HG03558 (cell line): ENCODE data around the gene ARSG.
"Not testable (repeated sequence)": the region's sequence is repeated elsewhere in the genome, so short reads cannot be mapped to it uniquely, and the experiment has no call there.

Experiments
- ATAC-seq: cut with Tn5 transposase; IDR thresholded peaks from one replicate; pipeline ENCODE4 v1.9.1; 2021; ENCODE audit warnings: moderate number of reproducible peaks; ENCODE audit not compliant: unreplicated experiment; ENCODE audit errors: extremely low read depth

ARSG gene

DNA sequence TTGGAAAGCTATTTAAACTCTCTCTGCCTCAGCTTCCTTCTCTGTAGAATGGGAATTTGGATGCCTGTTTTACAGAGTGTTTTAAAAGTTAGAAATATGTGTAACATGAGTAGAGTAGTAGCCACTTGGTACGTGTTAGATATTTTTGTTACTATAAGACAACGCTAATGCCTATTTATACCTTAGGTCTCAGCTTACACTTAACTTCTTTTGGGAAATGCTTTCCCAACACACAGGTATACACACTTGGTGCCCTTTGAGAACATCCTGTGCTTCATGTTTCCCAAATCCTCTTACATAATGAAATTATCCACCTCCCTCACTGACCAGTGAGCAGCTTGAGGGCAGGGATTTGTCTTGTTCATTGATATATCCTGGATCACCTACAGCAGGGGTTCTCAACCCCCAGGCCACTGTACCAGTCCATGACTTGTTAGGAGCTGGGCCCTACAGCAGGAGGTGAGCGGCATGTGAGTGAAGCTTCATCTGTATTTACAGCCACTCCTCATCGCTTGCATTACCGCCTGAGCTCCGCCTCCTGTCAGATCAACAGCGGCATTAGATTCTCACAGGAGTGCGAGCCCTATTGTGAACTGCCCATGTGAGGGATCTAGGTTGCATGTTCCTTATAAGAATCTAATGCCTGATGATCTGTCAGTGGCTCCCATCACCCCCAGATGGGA lies 33.5 kb downstream of the ARSG start:
- ATAC-seq: no peak

DNA sequence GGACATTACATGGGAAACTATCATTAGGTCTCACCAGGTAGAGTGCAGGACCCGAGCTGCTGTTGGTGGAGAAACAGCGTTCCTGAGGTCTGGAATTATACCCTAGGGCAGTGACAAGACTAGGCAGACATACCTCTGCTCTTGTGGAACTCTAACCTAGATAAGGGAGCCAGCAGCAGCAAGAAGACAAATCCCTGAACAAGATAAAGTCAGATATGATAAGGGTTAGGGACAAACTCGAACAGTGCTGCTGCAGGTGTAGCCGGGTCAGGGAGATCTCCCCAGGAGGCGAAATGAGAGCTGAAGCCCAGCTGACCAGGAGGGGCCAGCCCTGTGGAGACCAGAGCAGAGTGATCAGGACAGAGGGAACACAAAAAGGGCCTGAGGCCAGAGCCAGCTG lies 34.7 kb downstream of the ARSG start:
- no peak for ATAC-seq

DNA sequence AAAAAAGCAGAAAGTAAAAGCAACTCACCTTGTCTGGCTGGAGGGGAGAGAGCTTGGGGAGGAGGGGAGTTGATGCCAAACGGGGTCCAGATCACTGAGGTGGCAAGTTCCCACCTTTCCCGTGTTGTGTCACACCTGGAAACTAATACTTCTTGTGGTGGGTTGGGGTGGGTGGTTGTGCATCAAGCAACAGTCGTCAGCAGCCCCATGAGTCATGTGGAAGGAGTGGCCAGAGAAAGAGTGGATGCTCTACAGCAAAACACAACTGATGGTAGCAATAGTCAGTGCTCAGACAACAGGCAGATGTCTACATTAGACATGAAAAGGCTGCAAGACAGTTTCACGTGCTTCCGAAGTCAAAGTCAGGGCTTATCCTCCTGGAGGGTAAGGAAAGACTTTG lies 35.4 kb downstream of the ARSG start:
- ATAC-seq: no peak

DNA sequence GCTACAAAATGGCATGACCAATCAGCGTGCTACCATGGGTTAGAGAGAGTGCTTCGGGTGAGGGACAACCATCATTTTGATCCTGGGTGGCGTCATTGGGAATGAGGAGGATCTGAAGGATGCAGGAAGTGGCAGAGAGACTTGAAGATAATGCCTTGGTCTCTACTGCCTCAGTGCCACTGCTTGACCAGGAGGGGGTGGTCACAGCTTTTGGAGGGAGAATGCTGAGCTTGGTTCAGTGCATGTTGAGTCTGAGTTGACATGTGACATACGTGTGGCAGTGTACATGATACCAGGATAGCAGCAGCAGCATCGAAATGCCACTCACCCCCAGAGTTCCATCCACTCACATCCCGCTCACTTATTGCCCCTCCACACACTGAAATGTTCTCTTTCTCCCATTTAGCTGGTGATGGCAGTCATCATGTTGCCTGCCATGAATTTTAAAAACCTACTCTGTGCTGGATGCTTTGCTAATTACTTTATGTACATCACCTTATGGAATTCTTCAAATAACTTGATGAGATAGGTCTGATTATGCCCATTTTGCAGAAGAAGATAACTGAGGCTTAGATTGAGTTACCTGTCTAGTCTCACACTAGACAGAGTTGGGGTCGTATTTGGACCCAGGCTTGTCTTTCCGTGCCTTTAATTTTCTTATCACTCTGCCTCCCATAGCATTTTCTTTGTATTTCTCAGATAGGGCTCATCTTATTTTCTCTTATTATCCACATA lies 36.7 kb downstream of the ARSG start:
- no peak for ATAC-seq

DNA sequence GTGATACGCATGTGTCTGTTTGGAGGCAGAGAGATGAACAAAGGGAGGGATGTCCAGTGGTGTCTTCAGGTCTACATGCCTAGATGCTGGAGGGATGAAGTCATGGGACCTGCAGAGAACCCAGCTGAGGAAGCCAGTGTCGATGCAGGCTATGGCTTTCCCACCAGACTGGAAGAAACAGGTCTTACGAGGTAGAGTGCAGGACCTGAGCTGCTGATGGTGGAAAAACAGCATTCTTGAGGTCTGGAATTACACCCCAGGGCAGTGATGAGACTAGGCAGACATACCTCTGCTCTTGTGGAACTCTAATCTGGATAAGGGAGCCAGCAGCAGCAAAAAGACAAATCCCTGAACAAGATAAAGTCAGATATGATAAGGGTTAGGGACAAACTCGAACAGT lies 37.4 kb downstream of the ARSG start:
- no peak for ATAC-seq

DNA sequence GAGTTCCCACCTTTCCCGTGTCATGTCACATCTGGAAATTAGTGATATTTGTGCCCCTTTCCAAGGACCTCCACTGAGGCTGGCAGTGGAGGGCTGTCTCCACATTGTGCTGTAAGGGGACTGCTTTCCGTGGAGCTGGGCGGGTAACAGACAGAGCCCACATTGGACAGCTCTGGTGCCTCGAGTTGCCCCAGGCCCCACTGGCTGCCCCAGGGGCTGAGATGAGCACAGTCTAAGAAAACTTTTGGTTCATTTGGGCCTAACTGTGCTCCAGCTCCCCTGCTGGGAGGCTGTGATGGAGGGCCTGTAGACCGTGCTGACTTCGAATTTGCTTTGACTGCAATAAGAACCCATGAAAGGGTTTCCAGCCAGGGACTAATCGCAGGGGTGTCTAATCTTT lies 38.0 kb downstream of the ARSG start:
- ATAC-seq: no peak

DNA sequence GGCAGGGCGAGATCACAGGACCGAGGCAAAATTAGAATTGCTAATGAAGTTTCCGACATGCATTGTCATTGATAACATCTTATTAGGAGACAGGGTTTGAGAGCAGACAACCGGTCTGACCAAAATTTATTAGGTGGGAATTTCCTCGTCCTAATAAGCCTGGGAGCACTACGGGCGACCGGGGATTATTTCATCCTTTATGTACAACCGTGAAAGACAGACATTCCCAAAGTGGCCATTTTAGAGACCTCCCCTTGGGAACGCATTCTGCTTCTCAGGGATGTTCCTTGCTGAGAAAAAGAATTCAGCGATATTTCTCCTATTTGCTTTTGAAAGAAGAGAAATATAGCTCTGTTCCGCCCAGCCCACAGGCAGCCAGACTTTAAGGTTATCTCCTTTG lies 40.6 kb downstream of the ARSG start:
- not testable (repeated sequence) for ATAC-seq

DNA sequence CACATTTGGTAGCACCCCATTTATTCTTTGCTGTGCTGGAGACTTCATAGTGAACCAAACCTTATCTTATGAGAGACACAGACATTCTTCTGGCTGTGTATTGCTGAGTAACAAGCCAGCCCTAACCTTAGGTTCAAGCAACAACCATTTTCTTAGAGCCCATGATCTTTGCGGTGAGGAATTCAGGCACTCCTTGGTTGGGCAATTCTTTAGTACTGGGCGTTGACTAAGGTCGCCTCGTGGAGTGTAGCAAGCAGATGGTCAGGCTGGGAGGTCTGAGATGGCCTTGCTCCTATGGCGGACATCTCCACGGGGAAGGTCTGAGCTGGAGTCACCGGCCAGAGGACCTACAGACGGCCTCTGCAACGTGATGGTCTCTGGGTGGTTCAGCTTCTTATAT lies 43.1 kb downstream of the ARSG start:
- ATAC-seq: no peak

DNA sequence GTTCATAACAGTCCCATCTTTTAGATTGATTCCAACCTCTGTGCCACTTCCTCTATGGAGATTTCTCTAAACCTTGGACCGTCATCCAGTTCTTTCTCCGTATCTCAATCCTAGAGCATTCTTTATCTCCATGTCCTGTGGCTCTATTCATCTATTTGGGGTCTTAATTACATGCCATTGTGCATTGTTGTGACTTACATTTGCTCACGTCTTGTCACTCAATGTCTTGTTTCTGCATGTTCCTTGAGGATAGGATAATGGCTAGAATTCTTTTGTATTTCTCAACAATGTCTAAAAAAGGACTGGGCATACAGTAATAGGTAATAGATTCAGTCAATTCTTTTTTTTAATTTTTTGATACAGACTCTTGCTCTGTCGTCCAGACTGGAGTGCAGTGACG lies 50.2 kb downstream of the ARSG start:
- no peak for ATAC-seq

DNA sequence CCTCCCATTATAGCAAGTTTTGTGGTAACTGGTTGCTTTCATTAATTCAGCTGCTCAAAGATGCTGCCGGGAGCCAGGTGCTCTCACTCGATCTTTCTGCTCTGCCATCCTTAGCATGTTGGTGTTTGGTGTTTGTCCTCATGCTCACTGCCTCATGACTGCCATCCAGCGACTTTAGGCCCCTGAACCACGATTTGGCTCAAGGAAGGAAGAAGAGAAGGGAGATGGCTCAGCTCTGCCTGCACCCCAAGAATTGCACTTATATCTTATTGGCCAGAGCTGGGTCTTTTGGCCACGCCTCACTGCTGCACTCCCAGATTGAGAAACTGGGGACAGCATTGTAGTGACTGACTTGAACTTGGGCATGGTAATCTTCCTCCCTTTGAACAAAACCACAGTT lies 52.7 kb downstream of the ARSG start:
- ATAC-seq: no peak

DNA sequence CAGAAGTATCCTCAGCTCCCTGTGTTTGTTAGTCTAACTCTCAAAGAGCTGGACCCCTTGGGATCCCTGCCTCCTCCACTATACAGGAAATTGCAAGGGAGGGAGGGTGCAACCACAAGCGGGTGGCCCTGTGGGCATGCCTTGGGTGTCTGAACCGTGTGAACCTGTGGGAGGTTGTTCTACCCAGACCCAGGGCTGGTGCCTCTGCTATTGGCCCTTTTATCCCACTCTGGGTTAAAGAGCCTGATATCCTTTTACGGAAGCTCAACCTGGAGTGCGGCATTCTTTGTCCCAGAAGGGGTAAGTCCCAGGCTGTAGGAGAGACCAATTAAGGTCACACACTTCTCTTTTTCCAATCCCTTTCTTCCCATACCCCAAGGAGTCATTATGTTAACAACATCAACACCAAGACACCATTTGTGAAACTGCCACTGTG lies 53.4 kb downstream of the ARSG start:
- ATAC-seq: no peak

DNA sequence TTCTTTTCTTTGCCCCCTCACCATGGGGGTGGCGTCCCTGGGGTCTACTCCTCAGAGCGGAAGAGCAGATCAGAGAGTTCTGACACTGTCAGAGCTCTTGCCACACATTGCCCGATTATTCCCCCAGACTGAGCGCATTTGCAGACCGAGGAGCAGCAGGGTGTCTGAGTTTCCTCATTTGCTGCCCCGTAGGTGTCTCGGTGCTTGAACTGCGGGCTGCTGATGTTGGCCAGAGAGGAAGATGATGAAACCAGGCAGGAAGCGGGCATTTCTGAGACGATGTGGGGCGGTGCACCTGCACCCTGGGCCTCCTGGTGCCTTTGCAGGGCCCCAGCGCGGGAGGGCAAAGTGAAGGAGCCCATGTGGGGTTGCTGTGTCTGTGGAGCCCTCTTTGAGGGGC lies 55.2 kb downstream of the ARSG start:
- no peak for ATAC-seq

DNA sequence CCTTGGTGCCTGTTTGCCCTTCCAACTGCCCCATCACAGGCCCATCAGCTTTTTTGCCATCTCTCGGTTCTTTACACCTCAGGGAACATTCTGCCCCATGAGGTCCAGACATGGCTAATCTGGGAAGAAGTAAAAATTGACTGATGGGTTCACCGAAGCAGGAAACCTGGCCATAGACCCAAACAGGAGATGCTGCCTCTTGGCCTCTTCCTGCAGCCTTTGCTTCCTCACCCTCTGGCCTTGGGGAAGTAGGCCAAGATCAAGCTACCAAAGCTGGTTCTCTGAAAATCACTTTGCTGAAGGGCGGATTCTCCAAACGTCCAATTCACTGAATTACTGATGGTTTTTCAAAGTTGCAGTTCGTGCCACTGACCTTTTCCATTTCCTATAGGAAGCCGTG lies 56.1 kb downstream of the ARSG start:
- ATAC-seq: no peak

DNA sequence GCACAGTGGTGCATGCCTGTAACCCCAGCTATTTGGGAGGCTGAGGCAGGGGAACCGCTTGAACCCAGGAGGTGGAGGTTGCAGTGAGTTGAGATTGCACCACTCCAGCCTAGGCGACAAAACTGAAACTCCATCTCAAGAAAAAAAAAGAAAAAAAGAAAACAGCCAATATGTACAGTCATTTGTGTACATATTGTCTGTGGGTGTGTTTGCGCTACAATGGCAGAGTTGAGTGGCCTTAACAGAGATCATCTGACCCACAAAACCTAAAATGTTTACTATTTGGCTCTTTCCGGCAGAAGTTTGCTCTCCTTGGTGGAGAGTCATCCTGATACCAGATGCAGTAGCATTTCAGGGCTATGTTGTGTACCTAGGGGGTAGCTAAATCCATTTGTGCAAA lies 57.9 kb downstream of the ARSG start:
- no peak for ATAC-seq

DNA sequence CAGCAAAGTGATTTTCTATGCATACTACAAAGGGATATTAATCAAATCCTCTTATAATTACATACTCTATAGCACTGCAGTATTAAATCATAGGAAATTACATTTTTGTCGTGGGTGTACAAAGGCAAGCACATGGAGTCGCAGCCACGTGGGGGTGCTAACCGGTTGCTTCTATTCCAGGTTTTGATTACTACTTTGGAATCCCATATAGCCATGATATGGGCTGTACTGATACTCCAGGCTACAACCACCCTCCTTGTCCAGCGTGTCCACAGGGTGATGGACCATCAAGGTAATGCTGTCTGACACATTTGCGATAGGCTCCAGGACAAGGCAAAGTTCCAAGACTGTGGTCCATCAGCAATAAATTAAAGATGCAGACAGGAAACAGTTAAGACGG lies 60.1 kb downstream of the ARSG start:
- ATAC-seq: no peak

DNA sequence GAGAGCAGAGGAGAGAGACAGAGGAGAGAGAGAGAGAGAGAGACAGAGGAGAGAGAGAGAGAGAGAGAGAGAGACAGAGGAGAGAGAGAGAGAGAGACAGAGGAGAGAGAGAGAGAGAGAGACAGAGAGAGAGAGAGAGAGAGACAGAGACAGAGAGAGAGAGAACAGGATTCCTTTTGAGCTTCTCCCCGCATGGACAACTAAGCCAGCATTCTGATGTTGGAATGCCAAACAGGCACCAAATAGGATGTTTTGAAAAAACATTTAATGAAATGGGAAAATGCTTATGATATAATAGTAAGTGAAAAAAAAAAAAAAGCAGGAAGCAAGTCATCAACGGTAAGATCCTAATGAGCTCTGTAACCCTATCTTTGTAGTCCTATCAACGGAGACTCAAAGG lies 60.7 kb downstream of the ARSG start:
- ATAC-seq: no peak

DNA sequence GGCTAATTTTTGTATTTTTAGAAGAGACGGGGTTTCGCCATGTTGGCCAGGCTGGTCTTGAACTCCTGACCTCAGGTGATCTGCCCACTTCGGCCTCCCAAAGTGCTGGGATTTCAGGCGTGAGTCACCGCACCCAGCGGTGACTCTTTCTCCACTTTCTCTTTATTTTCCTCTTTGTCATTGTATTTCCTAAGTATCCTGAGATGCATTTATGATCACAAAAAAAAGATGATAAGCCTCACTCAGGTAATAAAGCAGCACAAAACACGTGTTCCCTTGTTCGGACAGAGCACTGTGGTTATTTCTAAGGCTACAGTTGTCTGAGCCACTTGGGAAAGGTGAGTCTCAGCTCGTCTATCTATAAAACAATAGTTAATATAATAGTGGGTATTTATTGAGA lies 61.4 kb downstream of the ARSG start:
- ATAC-seq: not testable (repeated sequence)

DNA sequence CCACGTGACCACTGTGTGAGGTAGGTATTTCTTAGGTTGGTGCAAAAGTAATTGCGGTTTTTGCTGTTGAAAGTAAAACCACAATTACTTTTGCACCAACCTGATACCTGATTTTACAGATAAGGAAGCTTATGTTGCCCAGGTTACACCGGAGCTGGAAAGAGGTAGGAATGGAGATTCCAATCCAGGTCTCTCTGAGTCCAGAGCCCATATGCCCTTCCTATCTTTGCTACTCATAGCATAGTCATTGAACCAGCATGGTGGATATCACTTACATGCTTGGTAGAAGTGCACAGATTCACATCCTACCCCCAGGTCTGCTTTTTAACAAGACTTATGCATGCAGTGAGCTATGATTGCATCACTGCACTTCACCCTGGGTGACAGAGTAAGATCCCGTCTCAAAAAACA lies 61.8 kb downstream of the ARSG start:
- ATAC-seq: no peak

DNA sequence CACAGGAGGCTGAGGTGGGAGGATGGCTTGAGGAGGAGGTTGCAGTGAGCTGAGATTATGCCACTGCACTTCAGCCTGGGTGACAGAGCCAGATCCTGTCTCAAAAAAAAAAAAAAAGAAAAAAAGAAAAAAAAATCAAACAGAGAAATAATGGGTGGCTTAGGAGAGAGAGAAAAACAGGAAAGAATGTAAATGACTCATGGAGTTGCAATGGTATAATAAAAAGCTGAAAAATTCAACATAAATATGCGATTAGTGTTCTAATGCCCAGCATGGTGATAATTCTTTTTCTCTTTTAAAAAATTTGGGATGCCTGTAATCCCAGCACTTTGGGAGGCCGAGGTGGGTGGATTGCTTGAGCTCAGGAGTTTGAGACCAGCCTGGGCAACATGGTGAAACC lies 63.0 kb downstream of the ARSG start:
- not testable (repeated sequence) for ATAC-seq

DNA sequence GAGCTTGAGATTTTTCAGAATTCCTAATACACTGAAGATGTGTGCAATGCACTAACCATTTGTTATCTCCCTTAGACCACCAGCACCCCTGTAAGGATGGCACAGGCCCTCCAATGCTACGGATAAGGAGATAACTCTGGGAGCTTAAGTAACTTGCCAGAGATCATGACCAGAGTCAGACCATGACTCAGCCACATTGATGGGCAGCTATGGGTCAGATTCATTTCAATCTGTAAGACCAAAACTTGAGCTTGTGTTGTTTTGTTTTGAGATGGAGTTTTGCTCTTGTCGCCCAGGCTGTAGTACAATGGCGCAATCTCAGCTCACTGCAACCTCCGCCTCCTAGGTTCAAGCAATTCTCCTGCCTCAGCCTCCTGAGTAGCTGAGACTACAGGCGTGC lies 63.8 kb downstream of the ARSG start:
- ATAC-seq: not testable (repeated sequence)

DNA sequence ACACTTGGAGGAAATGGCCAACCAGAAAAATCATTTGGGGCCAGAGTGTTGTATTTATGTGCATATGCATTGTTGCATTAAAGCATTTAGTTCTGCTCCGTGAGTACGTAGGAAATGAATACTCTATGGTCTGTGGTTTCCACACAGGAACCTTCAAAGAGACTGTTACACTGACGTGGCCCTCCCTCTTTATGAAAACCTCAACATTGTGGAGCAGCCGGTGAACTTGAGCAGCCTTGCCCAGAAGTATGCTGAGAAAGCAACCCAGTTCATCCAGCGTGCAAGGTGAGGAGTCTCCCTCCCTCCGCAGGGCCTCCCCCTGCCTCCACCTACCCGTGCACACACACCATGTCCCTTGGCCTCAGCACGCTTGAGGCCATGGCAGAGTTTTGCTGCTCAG lies 65.2 kb downstream of the ARSG start:
- peak; percentile 76 for ATAC-seq

DNA sequence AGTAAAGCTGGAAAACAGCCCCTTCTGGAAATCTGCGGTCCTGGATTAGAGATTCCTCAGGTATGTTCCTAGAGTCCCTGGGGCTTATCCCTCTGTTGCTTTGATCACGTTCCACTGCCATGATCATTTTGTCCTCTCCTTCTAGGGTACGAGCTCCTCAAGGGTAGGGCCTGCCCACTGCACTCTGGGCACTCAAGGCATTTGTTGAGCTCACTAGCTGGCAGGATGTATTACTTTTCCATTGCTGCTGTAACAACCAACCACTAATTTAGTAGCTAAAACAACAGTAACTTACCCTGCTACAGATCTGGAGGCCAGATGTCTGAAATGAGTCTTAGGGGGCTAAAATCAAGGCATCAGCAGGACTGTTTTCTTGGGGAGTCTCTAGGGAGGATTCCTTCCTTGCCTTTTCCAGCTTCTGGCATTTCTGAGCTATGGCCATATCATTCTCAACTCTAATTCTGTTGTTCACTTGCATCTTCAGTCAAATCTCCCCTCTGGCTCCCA lies 65.7 kb downstream of the ARSG start:
- no peak for ATAC-seq
